ENCODE measurements around the gene OR6C3.

GRCh38 chr12:55362675-55363074 is 32.1 kb downstream of the OR6C3 start, which contains the start of gene OR6C75:
- TF ChIP-seq CTCF (conservative IDR thresholded peaks at IDR 0.05; ENCODE audit: low read depth in 2 of 2): no peak
- TF ChIP-seq ZNF462 (CRISPR knock-in tag; IDR thresholded peaks at IDR 0.05): no peak
